Measurements from ENCODE around the gene SAFB. TPM values are rescaled to one million over a fixed set of nuclear protein-coding genes. Genes with fewer than 3 reads are reported as not detected.

The SAFB gene
- total RNA-seq, result 142 and 143 TPM in 2 replicates

DNA sequence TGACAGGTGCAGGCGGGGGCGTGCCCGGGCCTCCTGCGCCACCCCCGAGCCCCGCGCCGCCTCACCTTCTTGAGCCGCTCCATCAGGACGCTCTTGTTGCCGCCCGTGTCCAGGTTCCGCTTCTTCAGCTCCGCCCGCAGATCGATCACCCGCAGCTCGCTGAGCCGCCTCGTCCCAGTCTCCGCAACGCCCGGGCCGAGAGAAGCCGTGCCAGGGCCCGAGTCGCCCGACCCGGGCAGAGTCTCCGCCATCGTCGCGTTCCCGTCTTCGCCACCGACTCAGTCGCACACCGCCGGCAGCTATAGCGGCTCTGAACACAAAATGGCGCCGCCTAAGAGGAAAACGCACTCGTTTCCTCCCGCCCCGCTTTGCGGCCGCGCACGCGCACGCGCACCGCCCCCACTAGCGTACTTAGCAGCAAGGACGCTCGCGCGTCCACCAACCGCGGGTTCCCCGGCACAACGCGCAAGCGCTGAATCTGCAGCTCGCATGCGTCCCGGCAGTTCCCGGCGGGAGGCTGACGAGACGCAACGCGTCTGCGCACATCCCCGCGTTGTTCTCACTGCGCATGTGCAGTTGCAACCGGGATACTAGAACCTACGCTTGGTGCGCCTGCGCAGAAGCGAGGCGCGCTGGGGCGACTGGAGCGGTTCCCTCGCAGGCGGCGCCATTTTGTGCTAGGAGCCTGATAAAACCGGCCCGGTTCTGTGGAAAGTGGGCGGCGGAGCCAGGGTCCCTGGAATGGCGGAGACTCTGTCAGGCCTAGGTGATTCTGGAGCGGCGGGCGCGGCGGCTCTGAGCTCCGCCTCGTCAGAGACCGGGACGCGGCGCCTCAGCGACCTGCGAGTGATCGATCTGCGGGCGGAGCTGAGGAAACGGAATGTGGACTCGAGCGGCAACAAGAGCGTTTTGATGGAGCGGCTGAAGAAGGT lies at the start of gene SAFB, which contains the start of gene SAFB2:
TSS of gene SAFB (plus strand) at position 619 of the 932 bp plus-strand sequence. CDS start at position 742, 123 bp downstream.
TSS of gene SAFB2 (minus strand) at position 312 of the 932 bp plus-strand sequence. CDS start at position 251, 61 bp downstream.
- Mint-ChIP-seq H3K4me1 (peaks cover 55% of the 10 kb centered on the region), H3K36me3 (ENCODE audit: low read depth) (peaks cover 70% of the 10 kb centered on the region), H3K27ac (peak within 1 kb of the TSS; percentile 100), H3K9me3 (peaks cover 4% of the 10 kb centered on the region), H3K4me3 (peak within 1 kb of the TSS; percentile 100), H3K27me3 (peaks cover 3% of the 10 kb centered on the region)
- intact Hi-C loops (cut with micrococcal nuclease), result loop anchor here (1.0 to 5.0 kb wide), 5 partner anchors 58 to 832 kb away; partner anchors contain the start of genes CATSPERD, DUS3L, FEM1A and LONP1
- DNase-seq, result peak; percentile 100

DNA sequence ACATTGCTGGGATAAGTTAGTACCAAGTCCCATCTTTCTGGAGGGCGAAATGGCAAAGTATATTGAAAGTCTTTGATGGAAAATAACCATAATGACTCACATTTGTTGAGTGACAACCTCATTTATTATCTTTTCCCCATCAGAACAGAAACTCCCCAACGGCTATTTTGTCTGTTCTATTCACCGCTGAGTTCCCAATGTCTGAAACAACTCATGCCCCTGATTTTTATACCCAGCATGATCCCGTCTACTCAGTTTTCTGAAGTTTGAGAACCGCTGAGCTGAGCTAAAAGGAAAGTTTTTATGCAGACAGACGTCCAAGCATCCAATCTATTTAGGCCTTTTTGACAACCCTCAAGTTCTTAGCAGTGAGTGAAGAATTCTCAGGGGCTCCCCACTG lies 47.3 kb upstream of the SAFB start:
- Mint-ChIP-seq H3K27ac (no peak overlapping the region), H3K27me3 (no peaks in the 10 kb centered on the region), H3K36me3 (ENCODE audit: low read depth) (no peaks in the 10 kb centered on the region), H3K4me3 (no peak overlapping the region), H3K9me3 (no peaks in the 10 kb centered on the region), H3K4me1 (peaks cover 7% of the 10 kb centered on the region)
- no peak for DNase-seq
- intact Hi-C loops (cut with micrococcal nuclease), result loop anchor here (10.0 kb wide), 1 partner anchor 541 kb away; no protein-coding TSS in a partner anchor

DNA sequence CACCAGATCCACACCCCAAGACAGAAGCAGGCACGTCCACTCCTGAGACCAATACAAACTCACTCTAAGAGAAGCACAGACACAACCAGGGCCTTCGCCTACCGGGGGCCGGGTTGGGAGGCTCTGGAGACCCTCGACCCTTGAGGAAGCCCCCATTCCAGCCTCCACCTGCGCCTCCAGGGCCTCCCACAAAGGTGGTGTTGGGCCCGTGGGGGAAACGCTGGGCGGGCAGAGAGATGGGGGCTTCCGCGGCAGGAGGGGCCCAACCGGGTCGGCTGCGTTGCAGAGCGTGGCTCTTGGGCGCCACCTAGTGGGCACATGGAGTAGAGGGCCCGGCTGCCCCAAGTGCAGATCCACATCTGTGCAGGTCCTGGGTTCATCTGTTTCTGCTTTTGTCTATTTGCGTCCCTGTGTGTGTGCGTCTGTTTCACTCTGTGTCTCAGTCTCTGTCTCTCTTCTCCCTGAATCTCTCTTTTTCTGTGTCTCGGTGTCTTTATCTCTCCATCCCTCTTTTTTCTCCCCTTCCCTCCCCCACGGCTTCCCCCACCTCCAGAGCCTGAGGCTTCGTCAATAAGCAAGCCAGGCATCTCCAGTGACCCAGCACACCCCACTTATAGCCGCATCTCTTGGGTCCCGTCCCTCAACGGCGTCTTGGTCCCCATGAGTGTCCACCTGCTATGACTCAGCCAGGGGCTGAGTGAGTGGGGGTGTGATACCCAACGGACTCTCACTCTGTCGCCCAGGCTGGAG lies 44.6 kb upstream of the SAFB start:
- H3K9me3 Mint-ChIP-seq, result no peaks in the 10 kb centered on the region
- DNase-seq, result peak; percentile 91
- H3K27ac Mint-ChIP-seq, result no peak overlapping the region
- peaks cover 7% of the 10 kb centered on the region for H3K4me1 Mint-ChIP-seq
- no peak overlapping the region for H3K4me3 Mint-ChIP-seq
- no peaks in the 10 kb centered on the region for H3K36me3 Mint-ChIP-seq (ENCODE audit: low read depth)
- intact Hi-C loops (cut with micrococcal nuclease), result loop anchor here (10.0 kb wide), 1 partner anchor 543 kb away; no protein-coding TSS in a partner anchor
- H3K27me3 Mint-ChIP-seq, result no peaks in the 10 kb centered on the region

DNA sequence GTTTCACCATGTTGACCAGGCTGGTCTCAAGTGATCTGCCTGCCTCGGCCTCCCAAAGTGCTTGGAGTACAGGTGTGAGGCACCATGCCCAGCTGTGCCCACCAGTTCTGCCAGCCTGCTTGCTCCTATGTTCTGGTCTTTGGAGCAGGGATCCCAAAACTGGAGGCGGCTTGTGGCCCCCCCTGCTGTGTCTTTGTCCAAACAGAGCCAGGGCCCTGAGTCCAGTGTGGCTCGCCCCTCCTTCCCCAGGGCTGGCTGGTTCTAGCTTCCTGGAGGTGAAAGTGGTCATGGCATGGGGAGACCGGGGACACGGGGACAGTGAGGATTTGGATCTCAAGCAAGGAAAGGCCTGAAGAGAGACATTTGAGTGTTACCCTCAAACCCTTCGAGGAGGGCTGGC lies 43.6 kb upstream of the SAFB start:
- Mint-ChIP-seq H3K9me3 (no peaks in the 10 kb centered on the region), H3K27me3 (no peaks in the 10 kb centered on the region), H3K36me3 (ENCODE audit: low read depth) (no peaks in the 10 kb centered on the region), H3K27ac (no peak overlapping the region), H3K4me1 (peaks cover 7% of the 10 kb centered on the region), H3K4me3 (no peak overlapping the region)
- intact Hi-C loops (cut with micrococcal nuclease), result loop anchor here (10.0 kb wide), 1 partner anchor 544 kb away; no protein-coding TSS in a partner anchor
- DNase-seq, result no peak

DNA sequence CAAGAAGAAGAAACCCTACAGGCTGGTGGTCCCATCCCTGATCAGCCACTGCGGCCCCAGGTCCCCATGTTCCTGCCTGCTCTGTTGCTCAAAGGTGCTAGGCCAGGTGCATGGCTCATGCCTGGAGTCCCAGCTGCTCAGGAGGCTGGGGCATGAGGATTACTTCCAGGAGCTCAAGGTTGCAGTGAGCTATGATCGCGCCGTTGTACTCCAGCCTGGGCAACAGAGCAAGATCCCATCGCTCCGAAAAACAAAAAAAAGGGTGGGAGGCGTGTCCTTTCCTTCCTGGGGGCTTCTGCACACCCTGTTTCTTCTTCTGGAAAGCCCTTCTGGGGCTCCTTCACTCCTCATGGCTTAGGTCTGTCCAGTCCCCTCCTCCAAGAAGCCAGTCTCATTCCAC lies 43.2 kb upstream of the SAFB start:
- no peak overlapping the region for H3K27ac Mint-ChIP-seq
- H3K9me3 Mint-ChIP-seq, result no peaks in the 10 kb centered on the region
- H3K4me1 Mint-ChIP-seq, result peaks cover 7% of the 10 kb centered on the region
- H3K27me3 Mint-ChIP-seq, result no peaks in the 10 kb centered on the region
- DNase-seq, result no peak
- intact Hi-C loops (cut with micrococcal nuclease), result loop anchor here (10.0 kb wide), 1 partner anchor 545 kb away; no protein-coding TSS in a partner anchor
- no peaks in the 10 kb centered on the region for H3K36me3 Mint-ChIP-seq (ENCODE audit: low read depth)
- H3K4me3 Mint-ChIP-seq, result no peak overlapping the region

DNA sequence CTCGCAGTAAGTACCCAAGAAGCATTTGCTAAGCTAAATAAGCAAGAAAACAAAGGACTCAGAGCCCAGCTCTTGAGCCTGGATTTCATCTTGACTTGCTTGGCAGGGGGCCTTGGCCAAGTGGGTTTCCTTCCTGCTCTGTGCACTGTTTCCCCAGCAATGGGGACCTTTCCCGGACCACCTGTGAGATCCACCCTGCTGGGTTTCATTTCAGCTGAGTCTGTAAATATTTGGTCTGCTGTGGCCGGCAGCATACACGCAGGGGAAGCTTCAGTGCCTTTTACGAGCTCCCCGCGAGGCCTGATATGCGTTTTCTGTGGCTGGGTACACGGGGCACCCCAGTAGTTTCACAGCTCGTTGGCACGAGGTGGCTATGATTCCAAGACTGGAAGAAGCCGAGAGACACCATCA lies 42.7 kb upstream of the SAFB start:
- Mint-ChIP-seq H3K36me3 (ENCODE audit: low read depth) (no peaks in the 10 kb centered on the region), H3K4me1 (peaks cover 7% of the 10 kb centered on the region), H3K27ac (no peak overlapping the region), H3K27me3 (no peaks in the 10 kb centered on the region), H3K9me3 (no peaks in the 10 kb centered on the region), H3K4me3 (no peak overlapping the region)
- no peak for DNase-seq
- intact Hi-C loops (cut with micrococcal nuclease), result no loop called here

DNA sequence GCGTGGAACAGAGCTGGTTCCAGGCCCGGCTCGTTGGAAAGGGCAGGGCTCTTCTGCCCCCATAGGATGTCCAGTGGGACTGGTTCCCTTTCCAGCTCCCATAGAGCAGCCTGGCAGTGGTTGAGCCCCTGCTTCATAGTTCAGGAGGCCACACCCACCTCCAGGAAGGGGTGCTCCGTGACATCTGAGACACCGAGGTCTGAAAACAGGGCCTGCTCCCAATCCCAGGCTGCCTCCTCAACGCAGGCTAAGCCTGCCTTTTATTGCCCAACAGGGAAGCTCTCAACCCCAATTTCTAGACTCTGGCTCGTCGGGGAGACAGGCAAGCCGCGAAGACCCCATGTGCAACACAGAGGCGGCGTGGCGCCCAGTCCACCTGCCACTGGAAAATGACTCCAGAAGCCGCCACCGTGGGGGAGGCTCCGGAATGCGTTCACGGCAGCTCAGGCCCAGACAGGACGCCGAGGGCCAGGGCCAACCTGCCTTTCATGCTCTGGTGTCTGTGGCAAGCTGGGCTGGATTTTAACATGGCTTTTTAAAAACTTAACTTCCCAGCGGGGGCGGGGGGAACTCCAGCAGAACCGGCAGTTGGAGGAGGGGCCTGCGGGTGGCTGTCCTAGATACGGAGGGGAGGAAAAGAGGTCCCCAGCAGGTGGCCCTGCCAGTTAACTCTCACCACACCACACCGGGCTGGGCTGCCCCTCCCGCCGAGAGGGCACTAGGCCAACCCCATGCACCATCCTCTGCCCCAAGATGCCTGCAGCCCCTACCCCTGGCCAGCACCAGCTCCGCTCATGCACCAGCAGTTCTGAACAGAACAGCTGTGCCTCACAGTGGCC lies 37.2 kb upstream of the SAFB start:
- DNase-seq, result peak; percentile 77
- intact Hi-C loops (cut with micrococcal nuclease), result no loop called here
- Mint-ChIP-seq H3K36me3 (ENCODE audit: low read depth) (peaks cover 32% of the 10 kb centered on the region), H3K4me1 (peaks cover 12% of the 10 kb centered on the region), H3K27me3 (no peaks in the 10 kb centered on the region), H3K4me3 (peak overlapping the region; percentile 36), H3K9me3 (no peaks in the 10 kb centered on the region), H3K27ac (peak overlapping the region; percentile 87)

DNA sequence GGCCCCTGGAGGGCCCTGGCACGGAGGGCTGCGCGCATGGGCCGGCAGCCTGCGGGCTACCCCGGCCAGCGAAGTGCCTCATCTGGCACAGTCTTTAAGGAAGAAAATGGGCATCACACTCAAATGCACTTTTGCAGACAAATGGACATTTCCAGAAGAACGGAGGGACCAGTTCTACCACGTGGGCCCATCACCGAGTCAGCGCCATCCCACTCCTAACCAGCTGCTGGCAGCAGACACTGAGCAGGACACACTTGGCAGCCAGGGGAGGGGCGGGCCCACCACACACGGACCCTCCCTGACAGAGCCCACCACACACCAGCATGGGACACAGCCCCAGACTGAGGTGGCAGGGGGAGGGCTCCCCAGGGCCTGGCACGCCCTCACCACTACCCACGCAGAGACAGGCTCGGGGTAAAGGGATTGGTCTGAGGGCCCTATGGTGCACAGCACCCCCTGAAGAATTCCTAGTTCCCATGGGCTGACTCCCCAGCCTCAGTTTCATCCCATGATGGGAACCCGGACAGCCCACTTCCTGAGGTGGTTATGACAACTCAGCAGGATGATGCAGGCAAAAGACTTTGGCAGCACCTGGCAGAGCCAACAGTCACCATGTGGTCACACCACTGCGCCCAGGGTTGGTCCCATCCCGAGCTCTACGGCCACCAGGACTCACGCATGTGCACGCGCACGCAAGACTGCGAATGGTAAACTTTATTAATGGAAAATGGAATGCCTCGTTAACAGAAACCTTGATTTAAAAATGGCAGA lies 36.4 kb upstream of the SAFB start:
- H3K27me3 Mint-ChIP-seq, result no peaks in the 10 kb centered on the region
- no peak for DNase-seq
- no peaks in the 10 kb centered on the region for H3K9me3 Mint-ChIP-seq
- H3K36me3 Mint-ChIP-seq (ENCODE audit: low read depth), result peaks cover 38% of the 10 kb centered on the region
- no peak overlapping the region for H3K4me3 Mint-ChIP-seq
- H3K4me1 Mint-ChIP-seq, result peaks cover 12% of the 10 kb centered on the region
- intact Hi-C loops (cut with micrococcal nuclease), result no loop called here
- peak overlapping the region; percentile 22 for H3K27ac Mint-ChIP-seq

DNA sequence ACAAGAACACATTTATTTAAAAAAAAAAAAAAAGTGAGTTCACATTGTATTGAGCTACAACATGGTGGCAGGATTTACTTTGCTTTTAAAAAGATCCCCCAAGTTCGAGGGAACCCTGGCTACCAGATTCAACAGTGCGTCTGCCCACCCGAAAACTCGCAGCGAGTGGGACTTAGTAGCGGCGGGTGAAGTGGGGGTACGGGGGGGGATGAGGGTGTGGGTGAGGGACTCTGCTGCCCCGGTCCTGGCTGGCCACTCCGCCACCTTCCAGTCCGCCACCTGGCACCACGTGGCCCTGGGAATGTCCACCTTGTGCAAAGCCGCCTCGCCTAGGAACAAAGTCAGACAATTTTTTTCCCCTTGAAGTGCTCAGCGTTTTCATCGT lies 35.8 kb upstream of the SAFB start:
- intact Hi-C loops (cut with micrococcal nuclease), result no loop called here
- no peaks in the 10 kb centered on the region for H3K27me3 Mint-ChIP-seq
- H3K27ac Mint-ChIP-seq, result no peak overlapping the region
- DNase-seq, result no peak
- H3K4me1 Mint-ChIP-seq, result peaks cover 12% of the 10 kb centered on the region
- peaks cover 43% of the 10 kb centered on the region for H3K36me3 Mint-ChIP-seq (ENCODE audit: low read depth)
- H3K4me3 Mint-ChIP-seq, result no peak overlapping the region
- H3K9me3 Mint-ChIP-seq, result no peaks in the 10 kb centered on the region

DNA sequence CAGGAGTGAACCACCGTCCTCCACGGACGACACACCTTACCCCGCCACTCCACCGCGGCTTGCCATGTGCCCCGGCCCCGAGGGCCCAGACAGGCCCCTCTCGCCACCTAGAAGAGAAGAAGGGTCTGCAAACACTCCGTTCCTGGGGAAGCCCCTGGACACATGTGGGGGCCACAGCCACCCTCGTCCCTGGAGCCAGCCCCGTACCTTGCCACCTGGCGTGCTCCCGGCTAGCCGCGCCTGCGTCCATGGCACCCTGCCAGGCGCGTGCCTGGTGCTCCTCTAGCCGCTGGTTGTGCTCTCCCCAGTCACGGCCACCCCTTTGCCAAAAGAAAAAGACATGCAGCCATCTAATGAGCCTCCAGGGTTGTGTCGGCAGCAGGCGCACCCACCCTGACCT lies 35.2 kb upstream of the SAFB start:
- no peak for DNase-seq
- Mint-ChIP-seq H3K36me3 (ENCODE audit: low read depth) (peaks cover 48% of the 10 kb centered on the region), H3K9me3 (no peaks in the 10 kb centered on the region), H3K4me1 (peaks cover 12% of the 10 kb centered on the region), H3K4me3 (no peak overlapping the region), H3K27me3 (no peaks in the 10 kb centered on the region), H3K27ac (peak overlapping the region; percentile 3)
- intact Hi-C loops (cut with micrococcal nuclease), result no loop called here

DNA sequence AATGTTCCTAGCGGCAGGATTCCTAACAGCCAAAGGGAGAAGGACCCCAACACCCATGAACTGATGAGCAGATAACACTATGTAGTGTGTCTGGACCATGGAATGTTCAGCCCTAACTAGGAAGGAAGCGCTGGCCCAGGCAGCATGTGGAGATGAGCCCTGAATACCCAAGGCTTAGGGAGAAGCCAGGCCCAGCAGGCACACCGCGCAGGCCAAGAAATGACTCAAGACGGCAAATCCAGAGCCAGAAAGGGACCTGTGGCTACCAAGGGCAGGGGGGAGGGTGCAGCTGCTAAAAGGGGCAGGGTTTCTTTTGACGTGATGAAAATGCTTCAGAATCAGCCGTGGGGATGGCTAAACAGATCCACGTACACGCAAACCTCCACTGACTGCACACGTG lies 34.4 kb upstream of the SAFB start:
- H3K27me3 Mint-ChIP-seq, result no peaks in the 10 kb centered on the region
- no peak overlapping the region for H3K4me3 Mint-ChIP-seq
- H3K27ac Mint-ChIP-seq, result peak overlapping the region; percentile 20
- DNase-seq, result no peak
- intact Hi-C loops (cut with micrococcal nuclease), result no loop called here
- peaks cover 12% of the 10 kb centered on the region for H3K4me1 Mint-ChIP-seq
- H3K36me3 Mint-ChIP-seq (ENCODE audit: low read depth), result peaks cover 55% of the 10 kb centered on the region
- H3K9me3 Mint-ChIP-seq, result no peaks in the 10 kb centered on the region

DNA sequence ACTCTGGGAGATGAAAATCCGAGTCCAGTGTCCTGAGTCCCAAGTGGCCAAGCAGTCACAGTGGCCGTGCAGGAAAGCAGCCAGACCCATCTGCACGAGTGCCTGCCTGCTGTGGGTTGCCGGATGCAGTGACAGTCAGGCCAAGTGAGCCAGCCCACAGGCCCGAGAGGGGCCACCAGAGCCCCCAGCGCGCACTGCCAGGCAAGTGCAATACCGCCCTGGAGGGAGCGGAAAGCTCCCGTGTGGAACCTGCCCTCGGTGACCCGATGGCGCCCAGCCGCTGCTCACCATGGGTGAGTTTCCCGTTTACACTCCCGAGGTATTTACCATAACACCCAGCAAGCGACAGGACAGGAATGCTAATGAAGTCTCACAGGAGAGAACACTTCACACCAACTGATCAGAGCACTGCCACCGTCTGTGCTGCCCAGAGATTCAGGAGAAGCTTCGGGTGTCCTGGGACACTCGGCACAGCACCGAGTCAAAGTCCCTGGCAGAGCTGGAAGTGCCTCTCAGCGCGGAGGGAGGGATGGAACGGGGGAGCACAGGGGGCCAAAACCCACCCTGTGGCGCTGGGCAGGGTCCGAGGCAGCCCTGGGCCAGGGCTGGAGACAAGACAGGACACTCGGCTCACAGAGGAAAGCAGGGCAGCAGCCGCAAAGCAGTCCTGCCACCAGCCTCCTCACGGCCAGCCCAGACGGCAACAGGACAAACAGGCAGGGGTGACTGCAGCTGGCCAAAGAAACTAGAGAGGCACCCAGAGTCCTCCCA lies 33.8 kb upstream of the SAFB start:
- intact Hi-C loops (cut with micrococcal nuclease), result no loop called here
- Mint-ChIP-seq H3K27ac (no peak overlapping the region), H3K4me3 (no peak overlapping the region), H3K36me3 (ENCODE audit: low read depth) (peaks cover 57% of the 10 kb centered on the region), H3K27me3 (no peaks in the 10 kb centered on the region), H3K9me3 (no peaks in the 10 kb centered on the region), H3K4me1 (peaks cover 12% of the 10 kb centered on the region)
- DNase-seq, result no peak
